Measurements from ENCODE around the gene SDF2.

GRCh38 chr17:28622186-28622585 lies 39.5 kb downstream of the SDF2 start:
- TF ChIP-seq CTCF (IDR thresholded peaks at IDR 0.05) (no peak), POLR2A (IDR thresholded peaks at IDR 0.05) (no peak)

All from right lobe of liver (tissue), 4 donors.